NCI-H1105 (cell line): ENCODE measurements around the gene EFHD1.
"Not testable (repeated sequence)": the region's sequence is repeated elsewhere in the genome, so short reads cannot be mapped to it uniquely, and the experiment has no call there.

Source experiments
- DNase-seq: peaks from one replicate; lab custom pipeline; 2025; lab: John Stamatoyannopoulos, UW

EFHD1 gene

GRCh38 chr2:232696609-232697058, 63.2 kb downstream of the EFHD1 start:
- no peak for DNase-seq

GRCh38 chr2:232697059-232697806, 63.8 kb downstream of the EFHD1 start, which contains the start of gene GIGYF2:
TSS of gene GIGYF2 (plus strand) at chr2:232697331. CDS start at chr2:232735198, 37,867 bp downstream.
- DNase-seq: peak; percentile 91

GRCh38 chr2:232697807-232698110, 64.4 kb downstream of the EFHD1 start:
- DNase-seq: no peak

GRCh38 chr2:232698556-232699091, 65.2 kb downstream of the EFHD1 start:
- no peak for DNase-seq

GRCh38 chr2:232699110-232699509, 65.7 kb downstream of the EFHD1 start:
- no peak for DNase-seq

GRCh38 chr2:232700154-232700553, 66.8 kb downstream of the EFHD1 start:
- DNase-seq: no peak

GRCh38 chr2:232707076-232707475, 73.7 kb downstream of the EFHD1 start:
- no peak for DNase-seq

- DNase-seq: no peak
Observed at GRCh38 chr2:232713505-232713904, 80.1 kb downstream of the EFHD1 start.

- no peak for DNase-seq
Observed at GRCh38 chr2:232714969-232715368, 81.6 kb downstream of the EFHD1 start.

- not testable (repeated sequence) for DNase-seq
Observed at GRCh38 chr2:232720056-232720455, 86.7 kb downstream of the EFHD1 start.

- no peak for DNase-seq
Observed at GRCh38 chr2:232721261-232721660, 87.9 kb downstream of the EFHD1 start.

- DNase-seq: no peak
Observed at GRCh38 chr2:232721882-232722281, 88.5 kb downstream of the EFHD1 start.

GRCh38 chr2:232723027-232723426, 89.6 kb downstream of the EFHD1 start:
- DNase-seq: no peak

GRCh38 chr2:232728785-232729184, 95.4 kb downstream of the EFHD1 start:
- no peak for DNase-seq

- no peak for DNase-seq
Observed at GRCh38 chr2:232731470-232731869, 98.1 kb downstream of the EFHD1 start.
